Measurements from ENCODE around the gene ERBB4.
"Not testable (repeated sequence)": the region's sequence is repeated elsewhere in the genome, so short reads cannot be mapped to it uniquely, and the experiment has no call there.

The ERBB4 gene

GRCh38 chr2:212147921-212148513, 390.6 kb downstream of the ERBB4 start:
- DNase-seq (ENCODE audit: low read depth in 2 of 2): no peak

GRCh38 chr2:212146416-212146815, 392.2 kb downstream of the ERBB4 start:
- no peak for DNase-seq (ENCODE audit: low read depth in 2 of 2)

GRCh38 chr2:212145121-212145520, 393.5 kb downstream of the ERBB4 start:
- DNase-seq (ENCODE audit: low read depth in 2 of 2): no peak

- DNase-seq (ENCODE audit: low read depth in 2 of 2): no peak
Observed at GRCh38 chr2:212142631-212143030, 396.0 kb downstream of the ERBB4 start.

GRCh38 chr2:212141499-212141898, 397.1 kb downstream of the ERBB4 start:
- no peak for DNase-seq (ENCODE audit: low read depth in 2 of 2)

- no peak for DNase-seq (ENCODE audit: low read depth in 2 of 2)
Observed at GRCh38 chr2:212136216-212136795, 402.3 kb downstream of the ERBB4 start.

GRCh38 chr2:212135739-212136138, 402.9 kb downstream of the ERBB4 start:
- no peak for DNase-seq (ENCODE audit: low read depth in 2 of 2)

- DNase-seq (ENCODE audit: low read depth in 2 of 2): no peak
Observed at GRCh38 chr2:212133337-212133736, 405.3 kb downstream of the ERBB4 start.

GRCh38 chr2:212124598-212124997, 414.0 kb downstream of the ERBB4 start:
- no peak for DNase-seq (ENCODE audit: low read depth in 2 of 2)

- DNase-seq (ENCODE audit: low read depth in 2 of 2): no peak
Observed at GRCh38 chr2:212119591-212119990, 419.0 kb downstream of the ERBB4 start.

GRCh38 chr2:212117926-212118325, 420.7 kb downstream of the ERBB4 start:
- DNase-seq (ENCODE audit: low read depth in 2 of 2): no peak

- no peak for DNase-seq (ENCODE audit: low read depth in 2 of 2)
Observed at GRCh38 chr2:212114489-212114888, 424.1 kb downstream of the ERBB4 start.

- DNase-seq (ENCODE audit: low read depth in 2 of 2): no peak
Observed at GRCh38 chr2:212112401-212112800, 426.2 kb downstream of the ERBB4 start.

- DNase-seq (ENCODE audit: low read depth in 2 of 2): no peak
Observed at GRCh38 chr2:212109792-212110680, 428.6 kb downstream of the ERBB4 start.

GRCh38 chr2:212109217-212109616, 429.4 kb downstream of the ERBB4 start:
- no peak for DNase-seq (ENCODE audit: low read depth in 2 of 2)

- no peak for DNase-seq (ENCODE audit: low read depth in 2 of 2)
Observed at GRCh38 chr2:212107989-212108388, 430.6 kb downstream of the ERBB4 start.

- DNase-seq (ENCODE audit: low read depth in 2 of 2): no peak
Observed at GRCh38 chr2:212107014-212107413, 431.6 kb downstream of the ERBB4 start.

GRCh38 chr2:212106536-212106935, 432.1 kb downstream of the ERBB4 start:
- not testable (repeated sequence) for DNase-seq (ENCODE audit: low read depth in 2 of 2)

GRCh38 chr2:212099658-212100057, 438.9 kb downstream of the ERBB4 start:
- DNase-seq (ENCODE audit: low read depth in 2 of 2): no peak

GRCh38 chr2:212098966-212099365, 439.6 kb downstream of the ERBB4 start:
- no peak for DNase-seq (ENCODE audit: low read depth in 2 of 2)

GRCh38 chr2:212097001-212097400, 441.6 kb downstream of the ERBB4 start:
- DNase-seq (ENCODE audit: low read depth in 2 of 2): no peak

GRCh38 chr2:212089873-212090272, 448.7 kb downstream of the ERBB4 start:
- no peak for DNase-seq (ENCODE audit: low read depth in 2 of 2)

- DNase-seq (ENCODE audit: low read depth in 2 of 2): no peak
Observed at GRCh38 chr2:212088353-212088752, 450.2 kb downstream of the ERBB4 start.
